GM10847 (cell line): Measurements from ENCODE around the gene CFAP73.

ENCODE experiments used
- POLR2A ChIP-seq: IDR thresholded peaks from 2 replicates; pipeline ENCODE4 v1.6.1; 2011; ENCODE audit not compliant: insufficient read length; ENCODE audit errors: extremely low read depth

The CFAP73 gene

GRCh38 chr12:113201187-113202177 lies 52.0 kb downstream of the CFAP73 start:
- no peak for TF ChIP-seq POLR2A

GRCh38 chr12:113202300-113203075 lies 53.0 kb downstream of the CFAP73 start:
- TF ChIP-seq POLR2A: no peak

- no peak for TF ChIP-seq POLR2A
These were observed 54.6 kb downstream of the CFAP73 start for GRCh38 chr12:113203852-113204760.

GRCh38 chr12:113204804-113205203 lies 55.3 kb downstream of the CFAP73 start:
- TF ChIP-seq POLR2A: no peak

GRCh38 chr12:113207613-113208040 lies 58.1 kb downstream of the CFAP73 start:
- TF ChIP-seq POLR2A: no peak

- TF ChIP-seq POLR2A: no peak
These were observed 58.8 kb downstream of the CFAP73 start for GRCh38 chr12:113208041-113208934.
